Peyer's patch (tissue), 4 donors: ENCODE results near the gene SPIRE2. TPM values are rescaled to one million over a fixed set of nuclear protein-coding genes. Genes with fewer than 3 reads are reported as not detected.
"Not testable (repeated sequence)": the region's sequence is repeated elsewhere in the genome, so short reads cannot be mapped to it uniquely, and the experiment has no call there.

Experiments
- DNase-seq, 3 donors: peaks; one replicate each; pipeline ENCODE4 v3.0.0-alpha.2; 2017 to 2019
- H3K27ac ChIP-seq, 4 donors: fragments of 200-600 bp; sonication (generic); one replicate each; pipeline ENCODE4 v1.5.1; 2016 to 2019
- H3K27me3 ChIP-seq, 2 donors: fragments of 200-600 bp; sonication (generic); one replicate each; pipeline ENCODE4 v1.5.1; 2019
- H3K36me3 ChIP-seq, 3 donors: fragments of 200-600 bp; sonication (generic); one replicate each; pipeline ENCODE4 v1.5.1; 2016 to 2019
- H3K4me1 ChIP-seq, 4 donors: fragments of 200-600 bp; sonication (generic); one replicate each; pipeline ENCODE4 v1.5.1; 2016 to 2019
- H3K4me3 ChIP-seq, 4 donors: fragments of 200-600 bp; sonication (generic); 1 replicate in 3 of 4; 2 replicates in 1 of 4; pipeline ENCODE4 v1.5.1; 2016 to 2019; ENCODE audit warnings: mild to moderate bottlenecking in 1 of 4
- H3K9me3 ChIP-seq, 4 donors: fragments of 200-600 bp; sonication (generic); one replicate each; pipeline ENCODE4 v1.5.1; 2016 to 2019; ENCODE audit warnings: mild to moderate bottlenecking in 1 of 4
- POLR2A ChIP-seq, 2 donors: fragments of 450-650 bp; IDR thresholded peaks; one replicate each; pipeline ENCODE4 v1.5.1; 2017; ENCODE audit warnings: antibody characterized with exemption in 2 of 2, mild to moderate bottlenecking in 2 of 2, moderate library complexity in 2 of 2
- total RNA-seq, 4 donors: library from RNA; depleted of rRNA; stranded (reverse); fragments of >200 nt; gene quantifications; one replicate each; pipeline ENCODE4 v1.1.0, GENCODE V29; 2016
- TF ChIP-seq, protein P1 (sequence below), 6 experiments: fragments of 450-650 bp in 4 of 6; fragments of 200-600 bp in 2 of 6; sonication (generic) in 1 of 6; IDR thresholded peaks; one replicate each; pipeline ENCODE4 v1.5.1; 2017 to 2019; ENCODE audit warnings: antibody characterized with exemption in 6 of 6, mild to moderate bottlenecking in 3 of 6, moderate library complexity in 1 of 6

Gene SPIRE2
- total RNA-seq, 4 donors from 2014 or later = 45.5 to 147 (median 111) TPM

DNA sequence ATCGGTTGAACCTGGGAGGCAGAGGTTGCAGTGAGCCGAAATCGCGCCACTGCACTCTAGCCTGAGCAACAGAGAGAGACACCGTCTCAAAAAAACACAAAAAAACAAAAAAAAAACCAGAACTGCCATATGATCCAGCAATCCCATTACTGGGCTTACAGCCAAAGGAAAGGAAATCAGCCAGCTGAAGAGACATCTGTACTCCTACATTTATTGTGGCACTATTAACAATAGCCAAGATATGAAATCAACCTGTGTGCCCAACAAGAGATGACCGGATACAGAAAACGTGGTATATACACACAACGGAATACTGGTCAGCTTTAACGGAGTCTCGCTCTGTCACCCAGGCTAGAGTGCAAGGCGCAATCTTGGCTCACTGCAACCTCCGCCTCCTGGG, 26.5 kb upstream of the SPIRE2 start:
- no peaks in the 10 kb centered on the region for H3K4me1 ChIP-seq
- DNase-seq = no peak
- TF ChIP-seq POLR2A (IDR thresholded peaks at IDR 0.05) = no peak
- TF ChIP-seq, protein P1, sequence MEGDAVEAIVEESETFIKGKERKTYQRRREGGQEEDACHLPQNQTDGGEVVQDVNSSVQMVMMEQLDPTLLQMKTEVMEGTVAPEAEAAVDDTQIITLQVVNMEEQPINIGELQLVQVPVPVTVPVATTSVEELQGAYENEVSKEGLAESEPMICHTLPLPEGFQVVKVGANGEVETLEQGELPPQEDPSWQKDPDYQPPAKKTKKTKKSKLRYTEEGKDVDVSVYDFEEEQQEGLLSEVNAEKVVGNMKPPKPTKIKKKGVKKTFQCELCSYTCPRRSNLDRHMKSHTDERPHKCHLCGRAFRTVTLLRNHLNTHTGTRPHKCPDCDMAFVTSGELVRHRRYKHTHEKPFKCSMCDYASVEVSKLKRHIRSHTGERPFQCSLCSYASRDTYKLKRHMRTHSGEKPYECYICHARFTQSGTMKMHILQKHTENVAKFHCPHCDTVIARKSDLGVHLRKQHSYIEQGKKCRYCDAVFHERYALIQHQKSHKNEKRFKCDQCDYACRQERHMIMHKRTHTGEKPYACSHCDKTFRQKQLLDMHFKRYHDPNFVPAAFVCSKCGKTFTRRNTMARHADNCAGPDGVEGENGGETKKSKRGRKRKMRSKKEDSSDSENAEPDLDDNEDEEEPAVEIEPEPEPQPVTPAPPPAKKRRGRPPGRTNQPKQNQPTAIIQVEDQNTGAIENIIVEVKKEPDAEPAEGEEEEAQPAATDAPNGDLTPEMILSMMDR (IDR thresholded peaks at IDR 0.05) = no peak
- no peak overlapping the region for H3K4me3 ChIP-seq
- H3K9me3 ChIP-seq = no peaks in the 10 kb centered on the region
- H3K27me3 ChIP-seq = no peaks in the 10 kb centered on the region
- no peak overlapping the region for H3K27ac ChIP-seq
- no peaks in the 10 kb centered on the region for H3K36me3 ChIP-seq

DNA sequence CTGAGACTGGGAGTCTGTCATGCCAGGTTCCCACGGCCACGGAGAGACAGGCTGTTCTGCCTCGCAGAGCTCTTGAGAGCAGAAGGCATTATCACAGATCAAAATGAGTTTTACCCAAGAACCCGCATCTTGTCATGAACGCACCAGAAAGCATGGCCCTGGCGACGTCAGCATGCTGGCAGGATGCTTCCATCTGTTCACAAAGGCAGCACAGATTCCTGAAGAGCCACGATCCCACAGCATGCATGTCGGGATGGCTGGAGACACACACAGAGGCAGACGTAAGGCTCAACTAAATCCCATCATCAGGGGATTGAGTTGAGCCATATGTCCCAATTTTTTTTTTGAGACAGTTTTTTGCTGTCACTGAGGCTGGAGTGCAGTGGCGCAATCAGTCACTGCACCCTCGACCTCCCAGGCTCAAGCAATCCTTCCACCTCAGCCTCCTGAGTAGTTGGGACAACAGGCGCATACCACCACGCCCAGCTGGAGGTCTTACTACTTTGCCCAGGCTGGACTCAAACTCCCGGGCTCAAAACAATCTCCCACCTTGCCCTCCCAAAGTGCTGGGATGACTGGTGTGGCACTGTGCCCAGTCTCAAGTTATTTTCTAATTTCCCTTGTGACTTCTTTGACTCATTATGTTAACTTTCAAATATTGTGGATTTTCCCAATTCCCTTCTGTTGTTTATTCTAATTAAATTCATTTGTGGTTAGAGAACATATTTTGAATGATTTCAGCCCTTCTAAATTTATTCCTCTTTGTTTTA, 23.0 kb upstream of the SPIRE2 start:
- Histone ChIP-seq H3K9me3 (no peaks in the 10 kb centered on the region), H3K27ac (peak overlapping the region in 3 of 4 donors; percentile 25 to 52 (median 46)), H3K4me3 (no peak overlapping the region)

DNA sequence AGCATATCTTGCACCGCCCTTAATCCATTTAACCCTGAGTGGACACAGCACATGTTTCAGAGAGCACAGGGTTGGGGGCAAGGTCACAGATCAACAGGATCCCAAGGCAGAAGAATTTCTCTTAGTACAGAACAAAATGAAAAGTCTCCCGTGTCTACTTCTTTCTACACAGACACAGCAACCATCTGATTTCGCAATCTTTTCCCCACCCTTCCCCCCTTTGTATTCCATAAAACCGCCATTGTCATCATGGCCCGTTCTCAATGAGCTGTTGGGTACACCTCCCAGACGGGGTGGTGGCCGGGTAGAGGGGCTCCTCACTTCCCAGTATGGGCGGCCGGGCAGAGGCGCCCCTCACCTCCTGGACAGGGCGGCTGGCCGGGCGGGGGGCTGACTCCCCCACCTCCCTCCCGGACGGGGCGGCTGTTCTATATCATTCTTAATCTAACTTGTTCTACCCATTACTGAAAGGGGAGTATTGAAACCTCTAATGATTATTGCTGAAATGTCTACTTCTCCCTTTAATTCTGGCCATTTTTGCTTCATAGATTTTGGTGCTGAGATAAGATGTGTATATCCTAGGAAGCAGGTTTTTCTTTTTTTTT, 21.6 kb upstream of the SPIRE2 start:
- not testable (repeated sequence) for H3K4me1 ChIP-seq, H3K27me3 ChIP-seq, H3K9me3 ChIP-seq, H3K27ac ChIP-seq, H3K4me3 ChIP-seq, DNase-seq, H3K36me3 ChIP-seq

More for the DNA sequence above, 23.0 kb upstream of the SPIRE2 start:
- TF ChIP-seq, protein P1 (IDR thresholded peaks at IDR 0.05) = no peak
- no peak for TF ChIP-seq POLR2A (IDR thresholded peaks at IDR 0.05)
- no peak for DNase-seq
- H3K27me3 ChIP-seq = no peaks in the 10 kb centered on the region
- H3K36me3 ChIP-seq = no peaks in the 10 kb centered on the region
- H3K4me1 ChIP-seq = no peaks in the 10 kb centered on the region

DNA sequence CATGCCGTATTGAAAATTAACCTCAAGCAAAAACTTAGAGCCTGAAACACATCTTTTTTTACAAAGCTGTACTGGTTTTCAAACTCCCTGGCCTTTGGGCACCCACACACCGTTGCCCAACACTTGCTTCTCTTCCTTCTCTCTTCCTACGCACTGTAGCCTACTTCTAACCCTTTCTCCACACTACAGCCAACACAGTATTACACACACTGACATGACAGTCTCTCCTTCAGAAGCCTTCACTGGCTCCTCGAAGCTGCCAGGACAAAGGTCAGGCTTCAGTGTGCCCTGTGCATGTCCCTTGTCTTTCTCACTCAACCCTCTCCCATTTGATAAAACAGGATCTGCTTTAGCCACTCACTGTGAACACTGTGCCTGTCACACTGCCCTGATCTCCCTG, 19.8 kb upstream of the SPIRE2 start:
- H3K4me1 ChIP-seq = no peaks in the 10 kb centered on the region
- TF ChIP-seq, protein P1 (IDR thresholded peaks at IDR 0.05) = no peak
- TF ChIP-seq POLR2A (IDR thresholded peaks at IDR 0.05) = no peak
- no peaks in the 10 kb centered on the region for H3K36me3 ChIP-seq
- peak in 1 of 3 donors; percentile 65 for DNase-seq
- H3K9me3 ChIP-seq = no peaks in the 10 kb centered on the region
- H3K4me3 ChIP-seq = no peak overlapping the region
- no peaks in the 10 kb centered on the region for H3K27me3 ChIP-seq
- no peak overlapping the region for H3K27ac ChIP-seq

DNA sequence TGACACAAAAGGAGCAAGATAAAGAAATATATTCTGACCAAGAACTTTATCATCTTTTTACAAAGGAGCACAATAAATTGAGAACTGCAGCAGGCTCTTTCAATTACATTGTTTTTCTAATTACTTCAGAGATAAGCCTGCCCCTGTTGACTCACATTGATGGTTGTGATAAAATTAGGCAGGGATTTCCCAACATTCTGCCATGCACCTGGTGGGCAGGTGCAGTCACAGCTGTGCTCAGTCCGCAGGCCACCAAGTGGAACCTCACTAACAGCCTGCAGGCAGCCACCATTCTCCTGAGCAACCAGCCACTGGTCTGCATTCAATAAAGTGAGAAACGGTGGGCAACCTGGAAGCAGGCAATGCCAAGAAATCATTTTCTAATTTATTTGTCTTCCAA, 17.0 kb upstream of the SPIRE2 start:
- H3K27me3 ChIP-seq = no peaks in the 10 kb centered on the region
- TF ChIP-seq POLR2A (IDR thresholded peaks at IDR 0.05) = no peak
- TF ChIP-seq, protein P1 (IDR thresholded peaks at IDR 0.05) = no peak
- no peak for DNase-seq
- H3K36me3 ChIP-seq = no peaks in the 10 kb centered on the region
- H3K9me3 ChIP-seq = no peaks in the 10 kb centered on the region
- H3K4me1 ChIP-seq = peaks cover 0 to 10% (median 8%) of the 10 kb centered on the region in 4 donors
- no peak overlapping the region for H3K27ac ChIP-seq
- no peak overlapping the region for H3K4me3 ChIP-seq

DNA sequence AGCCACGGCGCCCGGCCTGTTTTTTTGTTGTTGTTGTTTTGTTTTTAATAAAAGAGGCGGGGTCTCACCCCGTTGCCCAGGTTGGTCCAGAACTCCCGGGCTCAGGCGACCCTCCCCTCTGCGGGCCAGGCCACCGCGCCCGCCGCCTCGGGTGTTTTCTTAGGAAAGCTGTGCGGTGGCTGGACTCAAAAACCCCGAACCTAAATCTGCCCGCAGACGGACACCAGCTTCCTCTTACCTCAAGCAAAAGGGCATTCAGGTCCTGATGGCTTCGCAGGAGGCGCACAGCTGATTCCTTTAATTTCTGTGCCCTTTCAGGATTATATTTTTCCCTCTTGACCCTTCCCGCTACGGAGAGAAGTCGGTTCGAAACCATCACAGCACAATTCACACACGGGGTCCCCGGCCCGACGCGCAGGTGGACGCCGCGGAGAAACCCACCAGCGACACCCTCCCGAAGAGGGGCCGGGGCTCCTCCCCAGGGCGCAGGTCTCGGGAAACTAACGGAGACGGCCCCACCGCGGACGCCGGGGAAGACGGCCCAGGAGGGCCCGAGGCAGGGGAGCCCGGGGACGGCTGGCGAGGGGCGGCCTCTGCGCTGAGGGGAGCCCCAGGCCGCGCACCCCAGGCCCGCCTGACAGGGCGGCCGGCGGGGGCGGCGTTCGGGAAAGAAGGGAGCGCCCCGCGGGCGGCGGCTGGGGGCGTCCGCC, 12.5 kb upstream of the SPIRE2 start:
- H3K4me3 ChIP-seq = peak overlapping the region; percentile 73 to 97 (median 79)
- TF ChIP-seq POLR2A (IDR thresholded peaks at IDR 0.05) = no peak
- TF ChIP-seq, protein P1 (IDR thresholded peaks at IDR 0.05) = no peak
- peaks cover 0 to 22% (median 8%) of the 10 kb centered on the region in 4 donors for H3K4me1 ChIP-seq
- DNase-seq = no peak
- H3K9me3 ChIP-seq = no peaks in the 10 kb centered on the region
- no peaks in the 10 kb centered on the region for H3K36me3 ChIP-seq
- H3K27me3 ChIP-seq = no peaks in the 10 kb centered on the region
- peak overlapping the region in 2 of 4 donors; percentile 90 to 92 for H3K27ac ChIP-seq

DNA sequence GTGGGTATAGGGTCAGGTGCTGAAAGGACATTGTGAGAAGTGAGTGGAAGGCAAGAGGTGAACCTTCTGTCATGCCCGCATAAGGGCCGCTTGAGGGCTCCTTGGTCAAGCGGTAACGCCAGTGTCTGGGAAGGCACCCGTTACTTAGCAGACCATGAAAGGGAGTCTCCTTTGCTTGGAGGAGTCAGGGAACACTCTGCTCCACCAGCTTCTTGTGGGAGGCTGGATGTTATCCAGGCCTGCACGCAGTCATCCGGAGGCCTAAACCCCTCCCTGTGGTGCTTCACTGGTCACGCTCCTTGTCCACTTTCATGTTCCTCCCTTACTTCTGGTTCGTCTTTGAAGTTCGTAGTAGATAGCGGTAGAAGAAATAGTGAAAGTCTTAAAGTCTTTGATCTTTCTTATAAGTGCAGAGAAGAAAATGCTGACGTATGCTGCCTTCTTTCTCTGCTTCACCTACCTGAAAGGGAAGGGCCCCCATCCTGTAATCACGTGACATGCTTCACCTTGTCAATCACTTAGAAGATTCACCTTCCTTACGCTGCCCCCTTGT, 9.3 kb upstream of the SPIRE2 start:
- H3K9me3 ChIP-seq, DNase-seq, H3K27me3 ChIP-seq, H3K36me3 ChIP-seq, H3K27ac ChIP-seq: not testable (repeated sequence)
- Histone ChIP-seq H3K4me1 (peaks cover 0 to 36% (median 8%) of the 10 kb centered on the region in 4 donors), H3K4me3 (peak overlapping the region in 1 of 4 donors; percentile 29)

DNA sequence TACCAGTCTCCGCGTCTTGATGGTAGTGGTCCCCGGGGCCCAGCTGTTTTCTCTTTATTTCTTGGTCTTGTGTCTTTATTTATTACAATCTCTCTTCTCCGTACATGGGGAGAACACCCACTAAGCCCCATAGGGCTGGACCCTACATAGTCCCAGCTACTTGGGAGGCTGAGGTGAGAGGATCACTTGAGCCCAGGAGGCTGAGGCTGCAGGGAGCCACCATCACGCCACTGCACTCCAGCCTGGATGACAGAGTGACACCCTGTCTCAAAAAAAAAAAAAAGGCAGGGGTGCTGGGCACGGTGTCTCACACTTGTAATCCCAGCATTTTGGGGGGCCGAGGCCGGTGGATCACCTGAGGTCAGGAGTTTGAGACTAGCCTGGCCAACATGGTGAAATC, 8.8 kb upstream of the SPIRE2 start:
- not testable (repeated sequence) for H3K36me3 ChIP-seq, H3K4me3 ChIP-seq, DNase-seq, H3K27me3 ChIP-seq, H3K27ac ChIP-seq, H3K9me3 ChIP-seq
- H3K4me1 ChIP-seq = peaks cover 0 to 36% (median 8%) of the 10 kb centered on the region in 4 donors
